DOHH2 (cell line): ENCODE measurements around the gene DUOX1.

Source experiments
- H3F3A ChIP-seq: fragments of 200-600 bp; sonication (generic), shearing (Covaris generic); 2 replicates; pipeline ENCODE4 v1.6.0; 2016; ENCODE audit warnings: antibody characterized with exemption, mild to moderate bottlenecking; ENCODE audit not compliant: control insufficient read depth, insufficient read depth
- H3K27ac ChIP-seq: fragments of 200-600 bp; sonication (generic); 2 replicates; pipeline ENCODE4 v1.5.1; 2014; ENCODE audit warnings: low read depth, mild to moderate bottlenecking, low read length, moderate library complexity
- H3K27me3 ChIP-seq: fragments of 200-600 bp; sonication (generic); 2 replicates; pipeline ENCODE4 v1.6.1; 2014; ENCODE audit warnings: mild to moderate bottlenecking, low read length, mixed read lengths; ENCODE audit not compliant: control insufficient read depth
- H3K36me3 ChIP-seq: fragments of 200-600 bp; sonication (generic); 2 replicates; pipeline ENCODE4 v1.6.1; 2014; ENCODE audit warnings: mild to moderate bottlenecking, low read length, moderate library complexity, mixed read lengths; ENCODE audit not compliant: control insufficient read depth
- H3K4me1 ChIP-seq: fragments of 200-600 bp; sonication (generic); 2 replicates; pipeline ENCODE4 v1.6.1; 2014; ENCODE audit warnings: mild to moderate bottlenecking, low read length, mixed read lengths; ENCODE audit not compliant: control insufficient read depth
- H3K4me2 ChIP-seq: fragments of 200-600 bp; sonication (generic); 2 replicates; pipeline ENCODE4 v1.6.0; 2014; ENCODE audit warnings: mild to moderate bottlenecking, low read length, moderate library complexity
- H3K4me3 ChIP-seq: fragments of 200-600 bp; sonication (generic); 2 replicates; pipeline ENCODE4 v1.5.1; 2014; ENCODE audit warnings: mild to moderate bottlenecking, low read length, mixed read lengths
- H3K79me2 ChIP-seq: fragments of 200-600 bp; sonication (generic); 2 replicates; pipeline ENCODE4 v1.6.1; 2014; ENCODE audit warnings: mild to moderate bottlenecking, low read length, mixed read lengths; ENCODE audit not compliant: control insufficient read depth
- H3K9me2 ChIP-seq: fragments of 200-600 bp; sonication (generic); replicated peaks from 2 replicates; pipeline ENCODE4 v1.6.1; 2014; ENCODE audit warnings: mild to moderate bottlenecking, low read length, mixed read lengths; ENCODE audit not compliant: control insufficient read depth
- H3K9me3 ChIP-seq: fragments of 200-600 bp; sonication (generic); 2 replicates; pipeline ENCODE4 v1.6.1; 2014; ENCODE audit warnings: antibody characterized with exemption, low read length, mixed read lengths; ENCODE audit not compliant: control insufficient read depth, insufficient read depth
- H4K20me1 ChIP-seq: fragments of 200-600 bp; sonication (generic); 2 replicates; pipeline ENCODE4 v1.6.0; 2014; ENCODE audit warnings: low read depth, mild to moderate bottlenecking, antibody characterized with exemption, low read length, moderate library complexity; ENCODE audit not compliant: control insufficient read depth, insufficient read depth
- EZH2phosphoT487 ChIP-seq: fragments of 200-600 bp; sonication (generic); IDR thresholded peaks from 2 replicates; pipeline ENCODE4 v1.6.1; 2017; ENCODE audit warnings: borderline replicate concordance, mild to moderate bottlenecking, antibody characterized with exemption, low read length, moderate library complexity, mixed read lengths
- TF ChIP-seq, protein P1 (sequence below): fragments of 200-600 bp; sonication (generic); IDR thresholded peaks from one replicate; pipeline ENCODE4 v1.5.1; 2014; ENCODE audit warnings: antibody characterized with exemption, mild to moderate bottlenecking, low read depth, low read length; ENCODE audit not compliant: poor library complexity, severe bottlenecking

Gene DUOX1

GRCh38 chr15:45186771-45187577 lies 57.2 kb downstream of the DUOX1 start:
- no peak for TF ChIP-seq EZH2phosphoT487
- TF ChIP-seq, protein P1, sequence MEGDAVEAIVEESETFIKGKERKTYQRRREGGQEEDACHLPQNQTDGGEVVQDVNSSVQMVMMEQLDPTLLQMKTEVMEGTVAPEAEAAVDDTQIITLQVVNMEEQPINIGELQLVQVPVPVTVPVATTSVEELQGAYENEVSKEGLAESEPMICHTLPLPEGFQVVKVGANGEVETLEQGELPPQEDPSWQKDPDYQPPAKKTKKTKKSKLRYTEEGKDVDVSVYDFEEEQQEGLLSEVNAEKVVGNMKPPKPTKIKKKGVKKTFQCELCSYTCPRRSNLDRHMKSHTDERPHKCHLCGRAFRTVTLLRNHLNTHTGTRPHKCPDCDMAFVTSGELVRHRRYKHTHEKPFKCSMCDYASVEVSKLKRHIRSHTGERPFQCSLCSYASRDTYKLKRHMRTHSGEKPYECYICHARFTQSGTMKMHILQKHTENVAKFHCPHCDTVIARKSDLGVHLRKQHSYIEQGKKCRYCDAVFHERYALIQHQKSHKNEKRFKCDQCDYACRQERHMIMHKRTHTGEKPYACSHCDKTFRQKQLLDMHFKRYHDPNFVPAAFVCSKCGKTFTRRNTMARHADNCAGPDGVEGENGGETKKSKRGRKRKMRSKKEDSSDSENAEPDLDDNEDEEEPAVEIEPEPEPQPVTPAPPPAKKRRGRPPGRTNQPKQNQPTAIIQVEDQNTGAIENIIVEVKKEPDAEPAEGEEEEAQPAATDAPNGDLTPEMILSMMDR: no peak
- Histone ChIP-seq H3K79me2 (no peaks in the 10 kb centered on the region), H3K9me2 (no peaks in the 10 kb centered on the region), H3K4me1 (peaks cover 13% of the 10 kb centered on the region), H3F3A (no peaks in the 10 kb centered on the region), H3K9me3 (no peaks in the 10 kb centered on the region), H3K4me2 (peak overlapping the region; percentile 70), H3K27ac (no peak overlapping the region), H4K20me1 (no peaks in the 10 kb centered on the region), H3K4me3 (peak overlapping the region; percentile 62), H3K36me3 (no peaks in the 10 kb centered on the region), H3K27me3 (peaks cover 22% of the 10 kb centered on the region)

GRCh38 chr15:45187578-45187893 lies 57.7 kb downstream of the DUOX1 start:
- Histone ChIP-seq H3K9me2 (no peaks in the 10 kb centered on the region), H3K4me1 (peaks cover 13% of the 10 kb centered on the region), H3F3A (no peaks in the 10 kb centered on the region), H3K4me3 (peak overlapping the region; percentile 62), H3K27ac (no peak overlapping the region), H3K4me2 (peak overlapping the region; percentile 70), H3K9me3 (no peaks in the 10 kb centered on the region), H4K20me1 (no peaks in the 10 kb centered on the region), H3K79me2 (no peaks in the 10 kb centered on the region), H3K27me3 (peaks cover 22% of the 10 kb centered on the region), H3K36me3 (no peaks in the 10 kb centered on the region)
- TF ChIP-seq EZH2phosphoT487: no peak
- TF ChIP-seq, protein P1: no peak

DNA sequence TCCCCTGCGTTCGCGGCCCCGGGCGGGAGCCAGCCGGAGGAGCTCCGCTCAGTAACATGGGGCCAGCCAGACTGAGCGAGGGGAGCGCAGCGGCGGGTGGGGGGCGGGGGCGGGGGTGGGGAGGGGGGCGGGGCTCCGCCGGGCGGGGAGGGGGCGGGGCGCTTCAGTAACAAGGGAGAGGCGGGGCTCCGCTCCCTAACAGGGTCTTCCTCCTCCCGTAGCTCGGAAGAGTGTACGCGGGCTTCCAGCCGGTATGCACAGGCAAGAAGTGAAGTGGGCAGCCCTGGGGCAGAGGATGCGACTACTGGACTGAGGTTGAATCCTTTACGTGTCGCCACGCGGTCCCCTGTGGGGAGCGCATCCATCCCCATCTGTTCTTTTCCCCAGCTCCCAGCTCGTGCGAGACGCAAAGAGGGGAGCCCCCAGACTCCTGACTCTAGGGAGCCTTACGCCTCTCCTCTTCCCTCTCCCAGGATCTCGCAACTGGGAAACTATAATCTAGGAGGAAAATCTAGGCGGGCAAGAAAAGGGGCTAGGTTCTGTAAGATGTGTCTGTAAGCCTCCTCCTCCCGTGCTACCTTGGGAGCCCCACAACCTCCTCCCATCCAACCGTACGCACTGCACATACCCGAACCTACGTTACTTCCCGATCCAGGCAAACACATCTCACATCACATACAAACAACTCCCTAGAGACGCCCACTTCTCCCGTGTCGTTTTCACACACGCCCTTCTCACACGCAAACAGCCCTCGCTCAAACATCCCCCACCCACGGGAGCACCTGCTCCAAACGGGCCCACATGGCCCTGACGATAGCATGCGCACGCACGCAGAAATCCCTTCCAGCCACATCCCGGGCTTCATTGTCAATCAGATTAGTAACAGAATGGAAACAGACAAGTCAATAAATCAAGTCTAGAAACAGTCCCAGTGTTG lies 58.4 kb downstream of the DUOX1 start, which contains the start of gene SHF:
Gene SHF (minus strand): TSS at position 73 of the 937 bp plus-strand sequence. CDS start 15 bp downstream, at position 58.
- Histone ChIP-seq H3K4me3 (peak within 1 kb of the TSS; percentile 80), H3K27me3 (peaks cover 22% of the 10 kb centered on the region)
- no peak for TF ChIP-seq EZH2phosphoT487
- TF ChIP-seq, protein P1: no peak

More for the DNA sequence above, 58.4 kb downstream of the DUOX1 start, which contains the start of gene SHF:
- peak within 1 kb of the TSS; percentile 96 for H3K4me2 ChIP-seq
- H3K79me2 ChIP-seq: no peaks in the 10 kb centered on the region
- H3K27ac ChIP-seq: no peak within 1 kb of the TSS
- no peaks in the 10 kb centered on the region for H3K36me3 ChIP-seq
- H3F3A ChIP-seq: no peaks in the 10 kb centered on the region
- peaks cover 13% of the 10 kb centered on the region for H3K4me1 ChIP-seq
- no peaks in the 10 kb centered on the region for H4K20me1 ChIP-seq
- H3K9me2 ChIP-seq: no peaks in the 10 kb centered on the region
- H3K9me3 ChIP-seq: no peaks in the 10 kb centered on the region
